ENCODE data around the gene EXOC7. TPM values are rescaled to one million over a fixed set of nuclear protein-coding genes. Genes with fewer than 3 reads are reported as not detected.

The EXOC7 gene
- total RNA-seq, 1 experiment from 2014 or later = 160 TPM

DNA sequence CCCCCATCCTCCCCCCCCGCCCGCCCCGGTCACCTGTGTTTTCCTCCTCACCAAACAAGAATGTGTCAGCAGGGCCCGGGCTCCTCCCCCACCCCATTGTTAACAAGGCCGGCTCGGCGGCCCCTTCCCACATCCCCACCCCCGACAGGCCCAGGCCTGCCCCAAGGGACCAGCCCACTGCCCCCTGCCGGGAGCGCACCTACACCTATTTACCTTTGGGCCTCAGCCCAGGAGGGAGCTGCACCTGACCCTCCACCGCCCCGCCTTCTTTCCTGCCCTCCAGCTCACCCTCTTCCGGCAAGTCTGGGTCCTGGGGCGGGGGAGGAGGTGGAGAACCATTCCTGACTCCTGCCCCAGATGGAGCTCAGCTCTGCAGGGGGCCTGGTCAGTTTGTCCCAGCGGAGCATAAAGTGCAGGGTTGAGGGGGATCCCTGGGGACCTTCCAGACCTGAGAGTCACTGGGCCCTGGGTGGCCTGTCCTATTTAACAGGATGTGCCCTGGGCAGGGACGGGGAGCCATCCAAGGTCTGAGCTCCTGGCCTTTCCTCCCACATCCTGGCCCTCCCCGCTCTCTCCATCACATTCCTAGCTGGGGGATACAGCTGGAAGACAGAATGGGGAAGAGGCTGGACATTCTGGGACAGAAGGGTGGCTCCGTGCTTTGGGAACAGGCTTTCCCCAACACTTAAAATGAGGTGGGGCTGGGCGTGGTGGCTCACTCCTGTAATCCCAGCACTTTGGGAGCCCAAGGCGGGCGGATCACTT is 29.2 kb upstream of the EXOC7 start:
- H3K27ac ChIP-seq (ENCODE audit: insufficient read length, low read depth, low read length) = no peak overlapping the region
- no peak overlapping the region for H3K23ac ChIP-seq (ENCODE audit: insufficient read length, low read depth, low read length)
- H3K9me3 Mint-ChIP-seq = peaks cover 0 to 3% of the 10 kb centered on the region in 2 experiments; a peak in 2 of 5 replicates
- H3K36me3 Mint-ChIP-seq (ENCODE audit: insufficient read depth in 1 of 3, low read depth in 3 of 3) = no peaks in the 10 kb centered on the region
- peak overlapping the region; percentile 57 for H3K4me2 ChIP-seq (ENCODE audit: insufficient read depth, insufficient read length, low read length)
- no peak overlapping the region for H2BK12ac ChIP-seq (ENCODE audit: insufficient read length, low read depth, low read length)
- peaks cover 15% of the 10 kb centered on the region for H3K23me2 ChIP-seq (ENCODE audit: insufficient read length, low read depth, low read length, poor library complexity, severe bottlenecking)
- H4K91ac ChIP-seq (ENCODE audit: insufficient read length, low read depth, low read length) = no peak overlapping the region
- H3K79me2 ChIP-seq (ENCODE audit: insufficient read depth, low read length) = no peaks in the 10 kb centered on the region
- peak overlapping the region; percentile 26 to 60; a peak in 3 of 5 replicates for H3K4me3 Mint-ChIP-seq
- no peak overlapping the region for H2BK5ac ChIP-seq (ENCODE audit: insufficient read length, low read length)
- no CpG with 5 or more reads among the region's 21 CpGs for WGBS (ENCODE audit: extremely low coverage, insufficient read length, low lambda C conversion rate)
- H3K18ac ChIP-seq (ENCODE audit: insufficient read length, low read depth, low read length) = peak overlapping the region; percentile 4
- H4K5ac ChIP-seq (ENCODE audit: insufficient read length, low read depth, low read length) = no peak overlapping the region
- H2BK120ac ChIP-seq (ENCODE audit: low read depth, low read length, poor library complexity, severe bottlenecking) = no peak overlapping the region
- peaks cover 14% of the 10 kb centered on the region; the same call in 1 of the 2 replicates for H3K27me3 ChIP-seq (ENCODE audit: insufficient read depth, low read length)
- H4K8ac ChIP-seq (replicated peaks; ENCODE audit: insufficient read length, low read depth, low read length) = no peak overlapping the region
- no peak overlapping the region for H2AFZ ChIP-seq (ENCODE audit: low read length)
- H3K9me3 ChIP-seq (ENCODE audit: control insufficient read depth, low read depth, low read length) = no peaks in the 10 kb centered on the region
- H3K27ac Mint-ChIP-seq = peak overlapping the region in 2 of 3 experiments; percentile 24 to 36; a peak in 2 of 7 replicates
- peaks cover 10% of the 10 kb centered on the region for H3K4me1 ChIP-seq (ENCODE audit: insufficient read depth, low read length)
- no peak overlapping the region; the same call in 1 of the 2 replicates for H3K14ac ChIP-seq (ENCODE audit: insufficient read depth, low read length)
- H3K9ac ChIP-seq (ENCODE audit: extremely low read depth, insufficient read length, low read length) = no peak overlapping the region
- peak; percentile 98 for DNase-seq
- TF ChIP-seq, protein P1, sequence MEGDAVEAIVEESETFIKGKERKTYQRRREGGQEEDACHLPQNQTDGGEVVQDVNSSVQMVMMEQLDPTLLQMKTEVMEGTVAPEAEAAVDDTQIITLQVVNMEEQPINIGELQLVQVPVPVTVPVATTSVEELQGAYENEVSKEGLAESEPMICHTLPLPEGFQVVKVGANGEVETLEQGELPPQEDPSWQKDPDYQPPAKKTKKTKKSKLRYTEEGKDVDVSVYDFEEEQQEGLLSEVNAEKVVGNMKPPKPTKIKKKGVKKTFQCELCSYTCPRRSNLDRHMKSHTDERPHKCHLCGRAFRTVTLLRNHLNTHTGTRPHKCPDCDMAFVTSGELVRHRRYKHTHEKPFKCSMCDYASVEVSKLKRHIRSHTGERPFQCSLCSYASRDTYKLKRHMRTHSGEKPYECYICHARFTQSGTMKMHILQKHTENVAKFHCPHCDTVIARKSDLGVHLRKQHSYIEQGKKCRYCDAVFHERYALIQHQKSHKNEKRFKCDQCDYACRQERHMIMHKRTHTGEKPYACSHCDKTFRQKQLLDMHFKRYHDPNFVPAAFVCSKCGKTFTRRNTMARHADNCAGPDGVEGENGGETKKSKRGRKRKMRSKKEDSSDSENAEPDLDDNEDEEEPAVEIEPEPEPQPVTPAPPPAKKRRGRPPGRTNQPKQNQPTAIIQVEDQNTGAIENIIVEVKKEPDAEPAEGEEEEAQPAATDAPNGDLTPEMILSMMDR (conservative IDR thresholded peaks at IDR 0.05) = peak; percentile 13; the same call in 1 of the 3 replicates
- no peak overlapping the region for H2BK15ac ChIP-seq (ENCODE audit: low read depth, low read length)
- H3T11ph ChIP-seq (ENCODE audit: low read length) = no peak overlapping the region
- H3K4me1 Mint-ChIP-seq = peaks cover 48 to 64% of the 10 kb centered on the region in 2 experiments
- H3K4ac ChIP-seq (ENCODE audit: low read depth, low read length) = no peak overlapping the region
- no peaks in the 10 kb centered on the region for H4K20me1 ChIP-seq (ENCODE audit: control insufficient read depth, insufficient read depth, insufficient read length)
- no peaks in the 10 kb centered on the region for H3K79me1 ChIP-seq (ENCODE audit: insufficient read depth, low read depth, low read length, poor library complexity, severe bottlenecking)
- no peak overlapping the region for H2BK20ac ChIP-seq (ENCODE audit: low read depth, low read length, poor library complexity, severe bottlenecking)
- no peak overlapping the region for H3K56ac ChIP-seq (ENCODE audit: insufficient read length, low read depth, low read length)
- H2AK5ac ChIP-seq (ENCODE audit: insufficient read length, low read length) = no peak overlapping the region
- peaks cover 36% of the 10 kb centered on the region for H3K27me3 Mint-ChIP-seq (ENCODE audit: low read depth)
